SK-N-SH (cell line): ENCODE measurements around the gene KCNJ12. TPM values are rescaled to one million over a fixed set of nuclear protein-coding genes. Genes with fewer than 3 reads are reported as not detected.

Experiments used
- CTCF ChIA-PET: fragments of 300-600, 350-600 bp; formaldehyde crosslinking; extraction: SDS; loops from one replicate; lab custom pipeline; 2021; lab: Yijun Ruan, JAX
- POLR2A ChIA-PET: fragments of 350-600 bp; sonication (Branson Sonifier 250); formaldehyde crosslinking; extraction: SDS; loops from one replicate; lab custom pipeline; 2020; ENCODE audit warnings: antibody characterized with exemption, inconsistent platforms; lab: Yijun Ruan, JAX
- DNase-seq: peaks from one replicate; pipeline ENCODE4 v3.0.0; 2012
- H2AFZ ChIP-seq: fragments of 200-600 bp; sonication (generic); 2 replicates; pipeline ENCODE4 v1.8.1; 2016; ENCODE audit warnings: antibody characterized with exemption, mild to moderate bottlenecking, low read depth
- H3F3A ChIP-seq: fragments of 200-600 bp; sonication (generic); replicated peaks from 2 replicates; pipeline ENCODE3; 2016; ENCODE audit warnings: antibody characterized with exemption, mild to moderate bottlenecking; ENCODE audit not compliant: insufficient read depth
- H3K27ac ChIP-seq, 2 experiments: fragments of 200-500 bp in 1 of 2; fragments of 200-600 bp in 1 of 2; sonication (Bioruptor generic) in 1 of 2; sonication (generic), shearing (Covaris generic) in 1 of 2; 2 replicates each; pipeline versions ENCODE4 v1.5.1 to v1.6.1; 2014 to 2016; ENCODE audit warnings: low read depth in 2 of 2, inconsistent platforms in 1 of 2, low read length in 1 of 2, mild to moderate bottlenecking in 1 of 2, mixed read lengths in 1 of 2
- H3K27me3 ChIP-seq: fragments of 200-600 bp; sonication (generic), shearing (Covaris generic); 2 replicates; pipeline ENCODE4 v1.6.1; 2016; ENCODE audit warnings: mixed run types; ENCODE audit not compliant: insufficient read depth
- H3K36me3 ChIP-seq, 2 experiments: fragments of 200-500 bp in 1 of 2; fragments of 200-600 bp in 1 of 2; sonication (Bioruptor generic) in 1 of 2; sonication (generic) in 1 of 2; replicated peaks in 1 of 2; 2 replicates each; pipeline versions ENCODE3 to v1.5.1; 2014 to 2016; ENCODE audit warnings: low read length in 1 of 2, mild to moderate bottlenecking in 1 of 2; ENCODE audit not compliant: insufficient read depth in 2 of 2, control insufficient read depth in 1 of 2
- H3K4me1 ChIP-seq, 2 experiments: fragments of 200-500 bp in 1 of 2; fragments of 200-600 bp in 1 of 2; sonication (Bioruptor generic) in 1 of 2; sonication (generic), shearing (Covaris generic) in 1 of 2; 2 replicates each; pipeline versions ENCODE4 v1.5.1 to v1.6.1; 2014 to 2016; ENCODE audit warnings: low read depth in 1 of 2, low read length in 1 of 2, mixed run types in 1 of 2; ENCODE audit not compliant: insufficient read depth in 2 of 2, control insufficient read depth in 1 of 2
- H3K4me2 ChIP-seq: fragments of 200-600 bp; sonication (generic), shearing (Covaris generic); 2 replicates; pipeline ENCODE4 v1.6.1; 2017; ENCODE audit warnings: mixed run types
- H3K4me3 ChIP-seq, 2 experiments: fragments of 200-500 bp in 1 of 2; fragments of 200-600 bp in 1 of 2; sonication (Bioruptor generic) in 1 of 2; sonication (generic), shearing (Covaris generic) in 1 of 2; 2 replicates each; pipeline versions ENCODE4 v1.5.1 to v1.8.1; 2014 to 2016; ENCODE audit warnings: low read depth in 2 of 2, inconsistent platforms in 1 of 2, low read length in 1 of 2, mild to moderate bottlenecking in 1 of 2, mixed read lengths in 1 of 2, moderate library complexity in 1 of 2
- H3K79me2 ChIP-seq: fragments of 200-600 bp; sonication (generic); 2 replicates; pipeline ENCODE4 v1.8.1; 2017; ENCODE audit warnings: mild to moderate bottlenecking; ENCODE audit not compliant: insufficient read depth
- H3K9ac ChIP-seq: fragments of 200-600 bp; sonication (generic); 2 replicates; pipeline ENCODE4 v1.6.1; 2017; ENCODE audit warnings: mixed run types
- H3K9me2 ChIP-seq: fragments of 200-600 bp; sonication (generic); 2 replicates; pipeline ENCODE4 v1.6.1; 2017; ENCODE audit warnings: mixed run types
- H3K9me3 ChIP-seq: fragments of 200-600 bp; sonication (generic); 2 replicates; pipeline ENCODE4 v1.6.1; 2017; ENCODE audit warnings: mixed run types, mild to moderate bottlenecking, moderate library complexity
- H4K20me1 ChIP-seq: fragments of 200-600 bp; sonication (generic); 2 replicates; pipeline ENCODE4 v1.6.1; 2017; ENCODE audit warnings: mild to moderate bottlenecking, mixed run types; ENCODE audit not compliant: insufficient read depth
- FOXJ3 ChIP-seq: sonication (generic); formaldehyde crosslinking; IDR thresholded peaks from 2 replicates; pipeline ENCODE4 v1.5.1; 2020; ENCODE audit warnings: mild to moderate bottlenecking, missing genetic modification reagents
- GABPA ChIP-seq: IDR thresholded peaks from 2 replicates; pipeline ENCODE4 v1.4.0; 2012; ENCODE audit warnings: low read depth, mild to moderate bottlenecking
- IRF3 ChIP-seq: fragments of 150-350 bp; IDR thresholded peaks from 2 replicates; pipeline ENCODE4 v1.6.1; 2016; ENCODE audit warnings: mild to moderate bottlenecking, low read depth, low read length
- MAX ChIP-seq: IDR thresholded peaks from 2 replicates; pipeline ENCODE4 v1.4.0; 2012; ENCODE audit warnings: low read depth
- MEF2A ChIP-seq: IDR thresholded peaks from 2 replicates; pipeline ENCODE4 v1.4.0; 2012; ENCODE audit warnings: low read depth, borderline replicate concordance
- MXI1 ChIP-seq: IDR thresholded peaks from 2 replicates; pipeline ENCODE4 v1.6.1; 2012; ENCODE audit warnings: mild to moderate bottlenecking, low read depth, low read length, improper control_type of control experiment
- NFIC ChIP-seq: IDR thresholded peaks from 2 replicates; pipeline ENCODE4 v1.4.0; 2012; ENCODE audit warnings: borderline replicate concordance
- POLR2AphosphoS5 ChIP-seq: IDR thresholded peaks from 2 replicates; pipeline ENCODE4 v1.6.1; 2012; ENCODE audit warnings: low read depth, low read length
- RAD21 ChIP-seq: IDR thresholded peaks from 2 replicates; pipeline ENCODE4 v1.6.1; 2012; ENCODE audit warnings: mild to moderate bottlenecking, low read length
- RCOR1 ChIP-seq: fragments of 150-350 bp; IDR thresholded peaks from 2 replicates; pipeline ENCODE4 v1.6.1; 2017; ENCODE audit warnings: antibody characterized with exemption, low read length
- REST ChIP-seq: IDR thresholded peaks from 2 replicates; pipeline ENCODE4 v1.6.1; 2012; ENCODE audit warnings: mild to moderate bottlenecking, low read depth, low read length, moderate library complexity
- RFX5 ChIP-seq: IDR thresholded peaks from 2 replicates; pipeline ENCODE4 v1.6.1; 2012; ENCODE audit warnings: mild to moderate bottlenecking, improper control_type of control experiment, low read length
- TCF12 ChIP-seq: IDR thresholded peaks from 2 replicates; pipeline ENCODE4 v1.4.0; 2012
- TEAD4 ChIP-seq: IDR thresholded peaks from 2 replicates; pipeline ENCODE4 v1.4.0; 2012; ENCODE audit warnings: mild to moderate bottlenecking, borderline replicate concordance; ENCODE audit not compliant: insufficient read depth
- YY1 ChIP-seq: IDR thresholded peaks from 2 replicates; pipeline ENCODE4 v1.4.0; 2012; ENCODE audit warnings: low read depth, mild to moderate bottlenecking
- WGBS: methylation state at CpG from one replicate; pipeline ENCODE4 v1.1.6; 2017; ENCODE audit warnings: low lambda C conversion rate; 5-methylcytosine and 5-hydroxymethylcytosine counted together
- polyA plus RNA-seq, 3 experiments: library from polyadenylated mRNA; depleted of rRNA; stranded (reverse); fragments of >200 nt; gene quantifications; 2 replicates each; pipeline ENCODE4 v1.2.3, GENCODE V29; 2012

The KCNJ12 gene
- polyA plus RNA-seq, 1 of the 3 experiments (the other 2 are of a cell fraction): 0.36 TPM

- peak; percentile 65 for DNase-seq
- Histone ChIP-seq H3K4me1 (peaks cover 0 to 9% of the 10 kb centered on the region in 2 experiments; a peak in 1 of 4 replicates), H3K9ac (no peak overlapping the region), H3K9me3 (no peaks in the 10 kb centered on the region), H3K27me3 (0 out of 2 replicates have a peak, but pooled peaks cover 5% of the 10 kb centered on the region), H2AFZ (no peak overlapping the region), H3K4me2 (no peak overlapping the region), H3K9me2 (no peaks in the 10 kb centered on the region), H3K36me3 (no peaks in the 10 kb centered on the region), H4K20me1 (no peaks in the 10 kb centered on the region), H3K27ac (no peak overlapping the region), H3K4me3 (no peak overlapping the region), H3F3A (no peaks in the 10 kb centered on the region), H3K79me2 (no peaks in the 10 kb centered on the region)
- ChIA-PET CTCF (no interaction called here), POLR2A (no interaction called here)
- TF ChIP-seq MEF2A (no peak), FOXJ3 (CRISPR knock-in tag) (no peak), MXI1 (no peak), RAD21 (no peak), POLR2AphosphoS5 (no peak)
- 0% methylated on average over 1 of the region's 12 CpGs for WGBS
Observed at GRCh38 chr17:21388066-21388465, 11.9 kb downstream of the KCNJ12 start.

GRCh38 chr17:21388944-21389343, 12.8 kb downstream of the KCNJ12 start:
- Histone ChIP-seq H3K9ac (no peak overlapping the region), H3K4me3 (no peak overlapping the region), H3K27me3 (0 out of 2 replicates have a peak, but pooled peaks cover 4% of the 10 kb centered on the region), H3K9me2 (no peaks in the 10 kb centered on the region), H3K79me2 (no peaks in the 10 kb centered on the region), H3K4me2 (no peak overlapping the region), H4K20me1 (no peaks in the 10 kb centered on the region), H3K36me3 (no peaks in the 10 kb centered on the region), H3F3A (no peaks in the 10 kb centered on the region), H3K27ac (no peak overlapping the region), H3K9me3 (no peaks in the 10 kb centered on the region), H2AFZ (no peak overlapping the region), H3K4me1 (peaks cover 0 to 3% of the 10 kb centered on the region in 2 experiments; a peak in 1 of 4 replicates)
- DNase-seq: no peak
- no peak for TF ChIP-seq RCOR1
- TF ChIP-seq FOXJ3 (CRISPR knock-in tag): no peak
- TF ChIP-seq RFX5: no peak
- TF ChIP-seq GABPA: no peak
- no peak for TF ChIP-seq MAX
- TF ChIP-seq TCF12: no peak
- no peak for TF ChIP-seq YY1
- ChIA-PET POLR2A (no interaction called here), CTCF (interaction anchor here (1.0 to 1.6 kb wide), 2 partner anchors 68 to 269 kb away, joined by 6 read pairs; no protein-coding TSS in a partner anchor)
- WGBS: 77% methylated on average over 5 of the region's 6 CpGs

DNA sequence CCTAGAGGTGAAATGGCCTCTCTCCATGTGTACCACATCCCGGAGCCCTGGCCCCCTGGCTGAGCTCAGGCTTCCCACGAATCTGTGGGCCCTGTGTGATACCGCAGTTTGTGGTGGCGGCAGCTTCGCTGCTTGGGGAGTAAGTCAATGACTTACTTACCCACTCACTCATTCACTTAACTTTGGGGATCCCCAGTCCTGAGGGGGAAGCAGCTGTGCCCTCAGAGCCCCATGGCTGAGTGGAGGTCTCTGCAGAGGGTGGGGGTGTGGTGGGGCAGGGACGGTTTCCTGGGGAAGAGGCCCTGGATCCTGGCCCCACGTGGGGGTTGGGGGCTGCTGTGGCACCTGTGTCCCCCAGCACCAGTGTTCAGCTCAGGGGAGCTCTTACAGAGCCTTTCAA, 13.2 kb downstream of the KCNJ12 start:
- TF ChIP-seq MEF2A: no peak
- TF ChIP-seq TEAD4: no peak
- TF ChIP-seq RFX5: no peak
- no peak for TF ChIP-seq NFIC
- TF ChIP-seq IRF3: no peak
- TF ChIP-seq TCF12: no peak
- TF ChIP-seq REST: no peak
- no peak for TF ChIP-seq RAD21
- CTCF ChIA-PET: interaction anchor here (1.0 to 1.6 kb wide), 2 partner anchors 68 to 270 kb away, joined by 6 read pairs; no protein-coding TSS in a partner anchor
- no peaks in the 10 kb centered on the region for H3K27me3 ChIP-seq

More for the DNA sequence above, 13.2 kb downstream of the KCNJ12 start:
- Histone ChIP-seq H3K9me2 (no peaks in the 10 kb centered on the region), H3K9ac (no peak overlapping the region), H3K4me1 (peaks cover 0 to 3% of the 10 kb centered on the region in 2 experiments; a peak in 1 of 4 replicates), H3K27ac (no peak overlapping the region), H3K4me3 (no peak overlapping the region), H3K9me3 (no peaks in the 10 kb centered on the region), H4K20me1 (no peaks in the 10 kb centered on the region), H3F3A (no peaks in the 10 kb centered on the region), H3K36me3 (no peaks in the 10 kb centered on the region), H2AFZ (no peak overlapping the region), H3K4me2 (no peak overlapping the region), H3K79me2 (no peaks in the 10 kb centered on the region)
- POLR2A ChIA-PET: no interaction called here
- no peak for DNase-seq
- 100% methylated on average over 2 of the region's 7 CpGs for WGBS
